HCT116 (cell line): Measurements from ENCODE around the gene HARBI1.

Experiments used
- EZH2 ChIP-seq: fragments of 200-600 bp; sonication (generic); IDR thresholded peaks from 2 replicates; pipeline ENCODE4 v1.6.1; 2017; ENCODE audit warnings: antibody characterized with exemption, mixed run types
- POLR2A ChIP-seq: IDR thresholded peaks from 2 replicates; pipeline ENCODE4 v1.7.0; 2011; ENCODE audit warnings: borderline replicate concordance; ENCODE audit not compliant: insufficient read depth, insufficient read length; ENCODE audit errors: extremely low read depth
- RAD21 ChIP-seq: IDR thresholded peaks from 2 replicates; pipeline ENCODE4 v1.6.1; 2012; ENCODE audit warnings: low read depth, mild to moderate bottlenecking
- YY1 ChIP-seq: IDR thresholded peaks from 2 replicates; pipeline ENCODE4 v1.6.1; 2011; ENCODE audit warnings: low read length, low read depth, moderate library complexity, mild to moderate bottlenecking; ENCODE audit not compliant: insufficient replicate concordance; ENCODE audit errors: extremely low read depth
- TF ChIP-seq, protein P1 (sequence below): IDR thresholded peaks from 2 replicates; pipeline ENCODE4 v1.6.1; 2012; ENCODE audit warnings: low read depth
- TF ChIP-seq, protein P2 (sequence below), 3 experiments: fragments of 200-600 bp in 1 of 3; sonication (generic) in 1 of 3; IDR thresholded peaks in 2 of 3; conservative IDR thresholded peaks in 1 of 3; 2 replicates each; pipeline ENCODE4 v1.5.1; 2012 to 2017; ENCODE audit warnings: low read depth in 2 of 3, low read length in 2 of 3, antibody characterized with exemption in 1 of 3, borderline replicate concordance in 1 of 3, control low read depth in 1 of 3, mild to moderate bottlenecking in 1 of 3, mixed read lengths in 1 of 3, mixed run types in 1 of 3, moderate library complexity in 1 of 3; ENCODE audit not compliant: insufficient read depth in 1 of 3

DNA sequence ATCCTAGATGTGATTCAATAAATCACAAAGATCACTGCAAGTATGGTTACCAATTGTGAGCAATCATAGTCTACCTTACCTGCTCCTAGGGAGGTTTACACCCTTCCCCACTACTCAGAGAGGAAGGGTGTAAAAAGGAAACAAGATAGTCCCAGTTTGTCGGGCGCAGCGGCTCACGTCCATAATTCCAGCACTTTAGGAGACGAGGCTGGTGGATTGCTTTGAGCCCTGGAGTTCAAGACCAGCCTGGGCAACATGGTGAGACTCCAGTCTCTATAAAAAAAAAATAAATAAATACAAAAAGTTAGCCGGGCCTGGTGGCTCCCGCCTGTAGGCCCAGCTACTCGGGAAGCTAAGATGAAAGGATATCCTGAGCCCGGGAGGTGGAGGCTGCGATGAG is 22.2 kb downstream of the HARBI1 start:
- no peak for TF ChIP-seq EZH2
- TF ChIP-seq RAD21: no peak
- no peak for TF ChIP-seq POLR2A
- TF ChIP-seq, protein P1, sequence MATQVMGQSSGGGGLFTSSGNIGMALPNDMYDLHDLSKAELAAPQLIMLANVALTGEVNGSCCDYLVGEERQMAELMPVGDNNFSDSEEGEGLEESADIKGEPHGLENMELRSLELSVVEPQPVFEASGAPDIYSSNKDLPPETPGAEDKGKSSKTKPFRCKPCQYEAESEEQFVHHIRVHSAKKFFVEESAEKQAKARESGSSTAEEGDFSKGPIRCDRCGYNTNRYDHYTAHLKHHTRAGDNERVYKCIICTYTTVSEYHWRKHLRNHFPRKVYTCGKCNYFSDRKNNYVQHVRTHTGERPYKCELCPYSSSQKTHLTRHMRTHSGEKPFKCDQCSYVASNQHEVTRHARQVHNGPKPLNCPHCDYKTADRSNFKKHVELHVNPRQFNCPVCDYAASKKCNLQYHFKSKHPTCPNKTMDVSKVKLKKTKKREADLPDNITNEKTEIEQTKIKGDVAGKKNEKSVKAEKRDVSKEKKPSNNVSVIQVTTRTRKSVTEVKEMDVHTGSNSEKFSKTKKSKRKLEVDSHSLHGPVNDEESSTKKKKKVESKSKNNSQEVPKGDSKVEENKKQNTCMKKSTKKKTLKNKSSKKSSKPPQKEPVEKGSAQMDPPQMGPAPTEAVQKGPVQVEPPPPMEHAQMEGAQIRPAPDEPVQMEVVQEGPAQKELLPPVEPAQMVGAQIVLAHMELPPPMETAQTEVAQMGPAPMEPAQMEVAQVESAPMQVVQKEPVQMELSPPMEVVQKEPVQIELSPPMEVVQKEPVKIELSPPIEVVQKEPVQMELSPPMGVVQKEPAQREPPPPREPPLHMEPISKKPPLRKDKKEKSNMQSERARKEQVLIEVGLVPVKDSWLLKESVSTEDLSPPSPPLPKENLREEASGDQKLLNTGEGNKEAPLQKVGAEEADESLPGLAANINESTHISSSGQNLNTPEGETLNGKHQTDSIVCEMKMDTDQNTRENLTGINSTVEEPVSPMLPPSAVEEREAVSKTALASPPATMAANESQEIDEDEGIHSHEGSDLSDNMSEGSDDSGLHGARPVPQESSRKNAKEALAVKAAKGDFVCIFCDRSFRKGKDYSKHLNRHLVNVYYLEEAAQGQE: no peak
- TF ChIP-seq YY1: no peak
- TF ChIP-seq, protein P2, sequence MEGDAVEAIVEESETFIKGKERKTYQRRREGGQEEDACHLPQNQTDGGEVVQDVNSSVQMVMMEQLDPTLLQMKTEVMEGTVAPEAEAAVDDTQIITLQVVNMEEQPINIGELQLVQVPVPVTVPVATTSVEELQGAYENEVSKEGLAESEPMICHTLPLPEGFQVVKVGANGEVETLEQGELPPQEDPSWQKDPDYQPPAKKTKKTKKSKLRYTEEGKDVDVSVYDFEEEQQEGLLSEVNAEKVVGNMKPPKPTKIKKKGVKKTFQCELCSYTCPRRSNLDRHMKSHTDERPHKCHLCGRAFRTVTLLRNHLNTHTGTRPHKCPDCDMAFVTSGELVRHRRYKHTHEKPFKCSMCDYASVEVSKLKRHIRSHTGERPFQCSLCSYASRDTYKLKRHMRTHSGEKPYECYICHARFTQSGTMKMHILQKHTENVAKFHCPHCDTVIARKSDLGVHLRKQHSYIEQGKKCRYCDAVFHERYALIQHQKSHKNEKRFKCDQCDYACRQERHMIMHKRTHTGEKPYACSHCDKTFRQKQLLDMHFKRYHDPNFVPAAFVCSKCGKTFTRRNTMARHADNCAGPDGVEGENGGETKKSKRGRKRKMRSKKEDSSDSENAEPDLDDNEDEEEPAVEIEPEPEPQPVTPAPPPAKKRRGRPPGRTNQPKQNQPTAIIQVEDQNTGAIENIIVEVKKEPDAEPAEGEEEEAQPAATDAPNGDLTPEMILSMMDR (IDR thresholded peaks at IDR 0.05 in 2 of 3, conservative IDR thresholded peaks at IDR 0.05 in 1 of 3; ENCODE audit: borderline replicate concordance in 1 of 3, insufficient read depth in 1 of 3, low read depth in 2 of 3, low read length in 2 of 3): no peak
